GM19467 (cell line): ENCODE measurements around the gene TSPAN9.

Source experiments
- ATAC-seq: cut with Tn5 transposase; IDR thresholded peaks from one replicate; pipeline ENCODE4 v1.9.1; 2021; ENCODE audit warnings: mild to moderate bottlenecking, moderate library complexity; ENCODE audit not compliant: unreplicated experiment

Gene TSPAN9

GRCh38 chr12:3075315-3075714 is 1.9 kb upstream of the TSPAN9 start:
- ATAC-seq, result no peak

- ATAC-seq, result no peak
These were observed 448 bp downstream of the TSPAN9 start for GRCh38 chr12:3077572-3078081.

GRCh38 chr12:3078086-3078820 is 1.1 kb downstream of the TSPAN9 start:
- no peak for ATAC-seq

DNA sequence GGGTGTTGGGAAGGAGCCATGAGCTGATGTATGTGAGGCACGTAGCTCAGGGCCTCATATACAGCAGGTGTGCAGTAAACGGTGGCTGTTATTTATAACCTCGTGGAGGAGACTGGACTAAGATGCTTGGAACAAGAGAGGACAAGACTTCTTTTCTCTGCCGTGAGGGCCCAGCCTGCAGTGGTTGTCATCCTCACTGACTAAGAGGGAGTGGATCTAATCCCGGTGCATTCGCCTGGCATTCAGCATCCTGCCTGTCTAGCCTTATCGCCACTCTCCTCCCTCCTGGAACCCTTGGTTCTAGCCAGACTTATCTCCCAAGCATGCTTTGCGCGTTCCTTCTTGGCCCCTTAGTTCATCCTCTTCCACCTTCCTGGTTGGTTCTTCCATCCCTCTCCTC is 3.9 kb downstream of the TSPAN9 start:
- ATAC-seq, result no peak

DNA sequence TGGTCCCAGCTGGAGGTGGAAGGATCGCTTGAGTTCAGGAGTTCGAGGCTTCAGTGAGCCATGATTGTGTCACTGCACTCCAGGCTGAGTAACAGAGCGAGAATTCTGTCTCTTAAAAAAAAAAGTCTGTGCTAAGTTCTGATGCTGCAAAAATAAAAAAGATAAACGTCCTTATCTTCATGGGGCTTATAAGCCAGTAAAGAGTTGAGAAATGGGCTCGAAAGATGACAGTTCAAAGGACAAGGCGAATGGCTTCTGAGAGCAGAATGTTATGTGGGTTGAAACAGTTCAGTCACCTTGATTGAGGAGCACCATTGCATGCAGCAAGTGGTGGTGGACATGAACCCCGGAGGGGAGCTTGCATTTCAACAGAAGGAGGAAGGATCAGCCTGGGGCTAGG is 4.7 kb downstream of the TSPAN9 start:
- ATAC-seq, result no peak

DNA sequence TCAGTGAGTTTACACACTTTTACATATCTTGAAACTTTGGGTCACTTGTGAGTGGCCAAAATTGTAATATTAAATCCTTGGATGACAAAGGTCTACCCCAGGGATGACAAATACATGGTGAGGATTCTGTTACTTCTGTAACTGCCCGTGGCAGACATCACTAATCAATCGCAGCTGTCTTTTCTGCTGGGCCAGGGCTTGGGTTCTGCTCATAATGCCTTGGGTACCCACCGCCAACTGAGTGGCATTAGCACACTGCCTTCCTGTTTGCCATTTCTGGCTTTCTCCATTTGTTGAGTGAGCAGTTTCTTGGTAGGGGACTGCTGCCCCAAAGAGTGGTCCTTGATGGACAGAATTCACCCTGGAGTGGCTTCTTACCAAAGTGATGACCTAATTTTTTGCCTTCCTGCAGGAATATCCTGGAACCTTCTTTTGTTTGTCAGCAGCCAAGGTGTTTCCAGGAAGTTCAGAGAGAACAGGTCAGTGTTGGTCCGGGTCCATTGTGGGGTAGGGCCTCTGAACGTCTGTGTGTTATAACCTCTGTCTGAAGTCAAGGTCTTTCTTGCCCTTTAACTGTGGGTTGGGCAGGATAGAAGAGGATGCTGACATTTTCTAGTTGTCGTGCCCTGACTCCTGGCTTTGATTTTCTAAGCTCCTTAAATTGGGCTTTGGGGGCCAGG is 6.2 kb downstream of the TSPAN9 start:
- ATAC-seq, result no peak

DNA sequence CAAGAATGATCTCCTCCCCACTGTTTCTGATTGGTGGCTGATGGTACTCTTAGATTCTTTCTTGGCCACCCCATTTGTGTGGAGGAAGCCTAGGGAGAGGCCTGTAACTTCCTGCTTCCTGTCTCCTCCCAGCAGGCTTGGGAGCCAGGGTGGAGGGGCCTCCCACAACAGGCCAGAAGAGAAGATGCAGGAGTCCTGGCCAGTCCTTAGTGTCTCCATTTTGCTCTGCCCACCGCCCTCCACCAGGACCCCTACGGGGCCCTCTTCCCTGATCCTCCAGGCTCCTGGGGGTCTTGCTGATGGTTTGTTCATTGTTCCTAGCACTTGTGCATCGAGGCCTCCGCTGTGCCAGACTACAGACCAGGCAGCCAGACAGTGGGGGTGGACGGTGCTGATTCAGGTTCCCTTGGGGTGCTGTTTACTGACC is 6.8 kb downstream of the TSPAN9 start:
- ATAC-seq, result no peak

- no peak for ATAC-seq
These were observed 7.6 kb downstream of the TSPAN9 start for GRCh38 chr12:3084742-3085141.

- ATAC-seq, result no peak
These were observed 8.4 kb downstream of the TSPAN9 start for GRCh38 chr12:3085341-3086139.

DNA sequence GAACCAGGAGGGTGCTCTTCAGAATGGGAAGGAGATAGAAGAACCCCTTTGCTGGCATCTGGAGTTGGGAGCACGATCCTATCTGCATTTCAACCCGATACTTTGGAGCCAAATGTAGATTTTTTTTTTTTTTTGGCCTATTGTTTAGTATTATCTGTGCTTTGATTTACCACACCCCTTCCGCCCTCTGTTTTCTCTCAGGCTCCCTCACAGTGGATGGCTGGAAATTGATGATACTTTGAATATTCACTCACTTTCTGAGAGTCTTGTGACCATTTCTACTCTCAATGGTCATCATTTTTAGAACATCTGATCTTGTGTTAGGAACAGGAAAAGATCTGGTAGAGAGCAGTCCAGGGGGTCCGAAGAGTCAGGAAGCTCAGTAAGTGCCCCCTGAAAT is 9.0 kb downstream of the TSPAN9 start:
- ATAC-seq, result no peak

GRCh38 chr12:3086729-3087323 is 9.6 kb downstream of the TSPAN9 start:
- ATAC-seq, result no peak

- no peak for ATAC-seq
These were observed 10.8 kb downstream of the TSPAN9 start for GRCh38 chr12:3087758-3088650.

DNA sequence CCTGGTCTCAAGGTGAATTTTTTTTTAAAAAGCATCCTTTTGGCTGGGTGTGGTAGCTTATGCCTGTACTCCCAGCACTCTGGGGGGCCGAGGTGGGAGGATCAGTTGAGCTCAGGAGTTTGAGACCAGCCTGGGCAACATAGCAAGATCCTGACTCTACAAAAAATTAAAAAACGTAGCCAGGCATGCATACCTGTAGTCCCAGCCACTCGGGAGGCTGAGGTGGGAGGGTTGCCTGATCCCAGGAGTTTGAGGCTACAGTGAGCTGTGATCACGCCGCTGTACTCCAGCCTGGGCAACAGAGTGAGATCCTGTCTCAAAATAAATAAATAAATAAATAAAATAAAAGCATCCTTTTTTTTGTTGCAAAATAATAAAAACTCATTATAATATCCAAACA is 12.4 kb downstream of the TSPAN9 start:
- ATAC-seq, result no peak

DNA sequence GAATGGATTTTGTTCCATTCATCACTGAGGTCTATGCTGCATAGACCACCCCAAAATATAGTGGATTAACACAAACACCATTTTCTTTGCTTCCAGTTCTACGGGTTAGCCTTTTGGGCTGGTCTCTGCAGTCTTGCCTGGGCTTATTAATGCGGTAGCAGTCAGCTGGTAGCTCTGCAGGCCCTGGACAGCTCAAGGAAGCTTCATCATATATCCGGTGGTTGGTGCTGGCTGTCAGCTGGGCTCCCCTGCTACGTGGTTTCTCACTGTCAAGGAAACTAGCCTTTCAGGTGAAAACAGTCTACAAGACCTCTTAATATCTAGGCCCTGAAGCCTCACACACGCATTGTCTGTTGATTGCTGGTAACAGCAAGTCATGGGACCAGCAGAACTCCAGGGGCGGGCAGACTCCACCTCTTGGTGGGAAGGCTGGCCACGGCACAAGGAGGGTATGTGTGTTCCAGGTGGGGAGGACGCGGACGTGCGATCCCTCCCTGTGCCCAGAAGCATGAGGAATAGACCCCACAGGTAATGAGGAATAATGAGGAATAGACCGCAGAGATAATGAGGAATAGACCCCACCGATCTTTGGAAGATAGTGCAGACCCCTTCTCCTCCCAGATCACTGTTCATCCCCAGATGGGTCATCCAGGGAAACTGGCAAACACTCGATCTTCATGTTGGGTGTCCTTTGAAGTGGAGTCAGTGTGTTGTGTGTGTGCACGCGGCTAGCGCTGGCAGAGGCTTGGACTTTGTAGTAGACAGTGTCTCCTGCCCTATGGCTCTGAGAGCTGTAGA is 13.3 kb downstream of the TSPAN9 start:
- ATAC-seq, result no peak

- no peak for ATAC-seq
These were observed 13.8 kb downstream of the TSPAN9 start for GRCh38 chr12:3091038-3091319.

DNA sequence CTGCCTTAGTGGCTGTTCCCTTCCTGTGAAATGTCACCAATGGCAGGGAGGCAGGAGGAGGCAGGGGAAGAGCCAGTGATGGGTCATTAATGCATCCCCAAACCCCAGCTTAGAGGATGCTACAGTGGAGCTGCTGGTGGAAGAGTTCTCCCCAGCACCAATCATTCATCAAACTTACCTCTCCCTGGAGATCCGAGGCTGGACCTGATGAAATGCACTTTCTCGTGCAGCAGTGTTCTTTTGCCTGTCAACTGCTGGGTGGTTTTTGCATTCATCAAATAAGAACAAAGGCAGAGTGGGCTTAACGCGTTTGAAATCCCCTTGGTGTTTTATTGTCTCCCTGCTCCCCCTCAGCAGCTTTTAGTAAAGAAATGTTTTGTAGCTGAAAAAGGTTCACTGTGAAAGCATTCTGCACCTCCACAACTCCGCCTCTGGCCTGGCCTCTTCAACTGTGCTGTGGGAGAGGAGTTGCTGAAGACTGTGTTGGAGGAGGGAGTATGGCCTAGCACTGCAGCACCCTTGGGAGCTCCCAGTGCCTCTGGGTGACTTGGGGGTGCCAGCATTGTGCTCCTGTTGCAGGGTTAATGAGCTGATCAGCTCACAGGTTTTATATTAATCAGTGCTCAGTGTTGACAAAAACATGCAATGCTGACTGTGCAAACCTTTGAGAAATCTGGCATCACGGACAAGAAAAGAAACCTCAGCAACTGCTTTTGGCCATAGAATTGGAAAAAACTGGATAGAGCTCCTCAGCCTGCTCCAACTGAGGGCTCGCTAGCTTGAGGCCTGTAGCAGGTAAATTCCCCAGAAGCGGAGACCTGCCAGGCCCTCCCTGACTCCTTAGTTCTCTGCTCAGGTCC is 14.4 kb downstream of the TSPAN9 start:
- no peak for ATAC-seq

GRCh38 chr12:3092764-3093163 is 15.6 kb downstream of the TSPAN9 start:
- ATAC-seq, result no peak

- ATAC-seq, result no peak
These were observed 20.1 kb downstream of the TSPAN9 start for GRCh38 chr12:3097186-3097804.
